GM21786 (cell line): ENCODE measurements around the gene CYP4A22.
A peak's percentile ranks its signal among the peaks of the same experiment; 100 is the strongest.
"Not testable (repeated sequence)": the region's sequence is repeated elsewhere in the genome, so short reads cannot be mapped to it uniquely, and the experiment has no call there.

Experiments used
- ATAC-seq: cut with Tn5 transposase; IDR thresholded peaks from one replicate; pipeline ENCODE4 v1.9.1; 2021; ENCODE audit not compliant: unreplicated experiment

The CYP4A22 gene

GRCh38 chr1:47149162-47149561, 11.9 kb downstream of the CYP4A22 start:
- not testable (repeated sequence) for ATAC-seq

DNA sequence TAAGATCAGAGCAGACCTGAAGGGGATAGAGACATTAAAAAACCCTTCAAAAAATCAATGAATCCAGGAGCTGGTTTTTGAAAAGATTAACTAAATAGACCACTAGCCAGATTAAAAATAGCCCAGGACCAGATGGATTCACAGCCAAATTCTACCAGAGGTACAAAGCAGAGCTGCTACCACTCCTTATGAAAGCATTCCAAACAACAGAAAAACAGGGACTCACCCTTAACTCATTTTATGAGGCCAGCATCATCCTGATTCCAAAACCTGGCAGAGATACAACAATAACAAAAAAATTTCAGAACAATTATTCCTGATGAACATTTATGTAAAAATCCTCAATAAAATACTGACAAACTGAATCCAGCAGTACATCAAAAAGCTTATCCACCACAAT, 19.2 kb downstream of the CYP4A22 start:
- not testable (repeated sequence) for ATAC-seq

GRCh38 chr1:47157957-47158356, 20.7 kb downstream of the CYP4A22 start:
- ATAC-seq, result not testable (repeated sequence)

GRCh38 chr1:47160716-47161115, 23.5 kb downstream of the CYP4A22 start:
- no peak for ATAC-seq

DNA sequence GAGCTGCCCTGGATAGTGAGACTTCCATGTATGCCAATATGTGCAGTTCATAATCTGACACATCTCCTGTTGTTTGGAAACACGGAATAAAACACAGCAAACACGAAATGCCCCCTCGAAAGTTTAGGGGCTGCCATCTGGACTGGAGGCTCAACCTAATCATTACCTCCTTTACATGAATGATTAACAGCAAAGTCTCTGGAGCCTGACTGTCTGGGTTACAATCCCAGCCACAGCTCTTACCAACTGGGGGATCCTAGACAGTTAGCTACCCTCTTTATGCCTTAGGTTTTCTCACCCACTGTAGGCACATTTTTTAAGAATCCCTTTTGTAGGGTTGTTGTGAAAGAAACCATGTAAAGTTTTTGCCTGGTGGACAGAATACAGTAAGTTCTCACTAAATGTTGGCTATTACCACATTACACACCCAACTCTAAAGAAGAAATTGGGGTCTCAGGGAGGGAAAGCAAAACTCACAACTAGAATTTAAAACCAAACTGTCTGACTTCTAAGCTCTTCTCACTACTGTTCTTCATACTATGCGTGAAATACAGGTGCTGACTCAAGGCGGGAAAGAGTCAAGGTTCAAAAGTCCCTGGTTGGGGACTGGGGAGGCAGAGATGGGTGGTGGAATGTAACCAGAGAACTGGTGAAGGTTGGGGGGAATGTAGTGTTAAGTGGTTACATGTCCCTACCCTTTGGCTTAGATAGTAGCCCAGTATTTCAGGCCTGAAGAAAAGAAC, 24.2 kb downstream of the CYP4A22 start:
- ATAC-seq, result no peak

- no peak for ATAC-seq
Measured at GRCh38 chr1:47164552-47164951, 27.3 kb downstream of the CYP4A22 start.

DNA sequence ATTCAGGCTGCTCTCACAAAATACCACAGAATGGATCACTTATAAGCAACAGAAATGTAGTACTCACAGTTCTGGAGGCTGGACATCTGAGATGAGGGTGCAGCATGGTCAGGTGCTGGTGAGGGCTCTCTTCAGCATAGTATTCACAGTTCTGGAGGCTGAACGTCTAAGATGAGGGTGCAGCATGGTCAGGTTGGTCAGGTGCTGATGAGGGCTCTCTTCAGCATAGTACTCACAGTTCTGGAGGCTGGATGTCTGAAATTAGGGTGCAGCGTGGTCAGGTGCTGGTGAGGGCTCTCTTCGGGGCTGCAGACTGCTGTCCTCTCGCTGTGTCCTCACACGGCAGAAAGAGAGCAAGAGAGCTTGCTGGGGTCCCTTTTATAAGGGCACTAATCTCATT, 35.5 kb downstream of the CYP4A22 start:
- no peak for ATAC-seq

DNA sequence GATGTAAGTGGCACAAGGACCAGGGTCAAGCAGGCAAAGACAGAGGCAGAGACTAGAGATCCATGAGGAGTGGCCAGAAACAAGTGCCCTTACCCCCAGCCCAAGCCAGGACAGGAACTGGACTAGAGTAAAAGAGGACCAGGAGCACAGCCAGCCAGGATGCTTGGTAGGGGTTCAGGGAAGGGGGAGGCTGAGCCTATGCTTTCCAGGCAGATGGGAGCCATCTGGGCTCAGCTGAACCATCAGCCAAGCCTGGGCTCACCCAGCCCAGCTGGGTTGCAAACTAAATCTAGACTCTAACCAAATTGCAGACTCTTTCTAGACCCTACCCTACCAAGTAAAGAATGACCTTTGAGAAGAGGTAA, 37.4 kb downstream of the CYP4A22 start:
- no peak for ATAC-seq

DNA sequence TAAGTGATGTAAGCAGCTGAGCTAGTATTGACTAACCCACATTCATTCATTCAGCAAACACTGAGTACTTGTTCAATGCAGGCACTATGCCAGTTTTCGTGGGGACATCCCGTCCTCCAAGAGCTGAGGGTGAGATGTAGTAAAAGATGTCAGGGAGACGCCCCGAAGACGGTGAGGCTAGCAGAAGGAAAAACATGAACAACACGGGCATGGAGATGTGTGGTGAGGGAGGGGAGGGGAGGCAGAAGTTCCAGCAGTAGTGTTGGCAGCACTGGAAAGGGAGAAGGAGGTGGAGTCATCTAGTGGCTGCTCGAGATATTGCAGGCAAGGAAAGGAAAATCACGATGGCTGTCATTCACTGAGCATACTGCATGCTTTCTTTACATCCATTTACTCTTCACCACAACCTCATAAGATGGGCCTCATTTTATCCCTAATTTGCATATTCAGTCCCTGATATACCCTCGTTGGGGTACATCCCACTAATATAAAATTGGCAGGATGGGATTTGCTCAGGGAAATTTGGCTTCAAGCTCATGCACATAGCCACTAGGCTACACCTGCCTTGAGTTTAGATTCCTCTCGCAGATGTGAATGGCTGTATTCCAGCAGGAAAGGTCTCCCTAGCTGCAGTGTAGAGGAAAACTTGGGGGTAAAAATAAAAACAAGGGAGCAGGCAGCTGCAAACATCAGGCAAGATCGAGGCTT, 38.1 kb downstream of the CYP4A22 start:
- ATAC-seq, result peak; percentile 39

GRCh38 chr1:47178020-47178419, 40.8 kb downstream of the CYP4A22 start:
- ATAC-seq, result no peak

DNA sequence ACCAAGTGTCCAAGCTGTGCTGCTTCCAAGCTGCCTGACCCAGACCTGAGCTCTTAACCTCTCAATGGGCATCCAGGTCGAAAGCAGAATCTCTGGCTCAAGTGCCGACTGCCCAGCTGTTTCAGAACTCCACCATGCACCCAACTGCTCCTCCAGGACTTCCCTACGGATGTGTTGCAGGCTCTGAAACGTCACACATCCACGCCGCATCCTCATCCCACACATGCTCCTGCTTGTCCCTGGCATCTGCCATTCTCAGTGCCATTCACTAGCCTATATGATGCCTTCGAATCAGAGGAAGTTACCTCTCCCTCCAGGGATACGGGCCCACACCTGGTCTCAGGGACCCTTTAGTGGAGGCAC, 41.4 kb downstream of the CYP4A22 start:
- ATAC-seq, result no peak

DNA sequence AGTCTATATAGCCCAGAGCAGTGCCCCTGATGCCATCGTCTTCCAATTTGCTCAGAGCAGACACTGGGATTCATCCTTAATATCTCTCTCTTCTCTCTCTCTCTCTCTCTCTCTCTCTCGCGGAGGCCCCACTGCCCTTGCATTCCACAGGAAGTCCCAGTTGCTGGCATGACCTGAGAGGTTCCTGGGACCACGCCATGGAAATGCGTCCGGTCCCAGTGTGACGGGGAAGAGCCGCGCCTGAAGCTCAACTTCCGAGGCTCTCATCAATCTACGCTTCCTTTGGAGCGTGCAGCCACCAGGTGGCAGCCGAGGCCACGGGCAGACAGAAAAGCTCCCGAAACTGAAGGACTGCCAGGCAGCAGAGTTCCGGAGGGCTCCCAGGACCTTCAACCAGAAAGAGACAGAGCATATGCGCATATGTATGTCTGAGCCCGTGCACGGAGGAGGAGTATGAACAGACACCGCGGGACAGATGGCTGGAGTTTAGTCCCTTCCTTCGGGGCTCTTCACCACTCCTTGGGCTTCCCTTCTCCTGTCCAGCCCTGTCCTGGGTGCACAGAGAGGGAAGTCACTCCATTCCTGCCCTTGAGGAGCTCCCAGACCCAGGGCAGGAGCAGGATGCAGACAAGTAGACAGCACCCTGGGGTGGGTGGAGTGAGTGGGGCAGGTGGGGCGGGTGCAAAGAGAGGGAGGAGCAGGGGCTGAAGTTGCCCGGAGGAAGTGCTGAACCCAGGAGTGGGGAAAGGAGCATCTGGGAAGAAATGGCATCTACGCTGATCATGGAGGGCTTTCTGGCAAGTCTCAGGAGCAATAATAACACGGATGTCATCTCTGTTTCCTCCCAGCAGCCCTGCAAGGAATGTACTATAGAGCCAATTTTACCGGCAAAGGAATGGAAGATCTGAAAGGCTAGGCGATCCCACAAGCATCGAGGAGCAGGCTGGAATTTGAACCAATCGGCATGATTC, 42.1 kb downstream of the CYP4A22 start:
- ATAC-seq, result peak; percentile 90

DNA sequence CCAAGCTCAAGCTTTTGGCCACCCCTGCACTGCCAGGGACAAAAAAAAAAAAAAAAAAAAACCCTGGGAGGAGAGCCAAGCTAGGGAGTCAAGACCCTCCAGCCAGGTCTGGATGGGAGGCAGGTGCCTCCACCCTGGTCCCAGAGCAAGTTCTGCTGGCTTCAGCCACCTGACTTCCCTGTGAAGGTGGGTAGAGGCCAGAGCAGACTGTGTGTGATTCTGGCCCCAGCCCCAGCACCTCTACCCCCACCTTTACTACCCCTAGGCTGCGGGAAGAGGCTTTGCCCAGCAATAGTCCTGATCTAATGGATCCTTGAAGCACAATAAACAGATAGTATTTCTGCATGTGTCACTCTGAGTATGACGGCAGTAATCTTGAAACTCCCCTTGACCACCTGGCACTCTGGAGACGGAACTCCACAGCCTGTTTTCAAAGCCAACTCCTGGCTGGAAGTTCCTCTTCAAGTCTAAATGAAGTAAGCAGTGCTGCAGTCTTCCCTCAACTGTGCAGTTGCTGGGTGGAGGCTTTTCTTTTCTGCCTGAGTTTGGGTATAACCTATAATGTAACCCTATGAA, 42.8 kb downstream of the CYP4A22 start:
- no peak for ATAC-seq

- ATAC-seq, result no peak
Measured at GRCh38 chr1:47180603-47181094, 43.4 kb downstream of the CYP4A22 start.

DNA sequence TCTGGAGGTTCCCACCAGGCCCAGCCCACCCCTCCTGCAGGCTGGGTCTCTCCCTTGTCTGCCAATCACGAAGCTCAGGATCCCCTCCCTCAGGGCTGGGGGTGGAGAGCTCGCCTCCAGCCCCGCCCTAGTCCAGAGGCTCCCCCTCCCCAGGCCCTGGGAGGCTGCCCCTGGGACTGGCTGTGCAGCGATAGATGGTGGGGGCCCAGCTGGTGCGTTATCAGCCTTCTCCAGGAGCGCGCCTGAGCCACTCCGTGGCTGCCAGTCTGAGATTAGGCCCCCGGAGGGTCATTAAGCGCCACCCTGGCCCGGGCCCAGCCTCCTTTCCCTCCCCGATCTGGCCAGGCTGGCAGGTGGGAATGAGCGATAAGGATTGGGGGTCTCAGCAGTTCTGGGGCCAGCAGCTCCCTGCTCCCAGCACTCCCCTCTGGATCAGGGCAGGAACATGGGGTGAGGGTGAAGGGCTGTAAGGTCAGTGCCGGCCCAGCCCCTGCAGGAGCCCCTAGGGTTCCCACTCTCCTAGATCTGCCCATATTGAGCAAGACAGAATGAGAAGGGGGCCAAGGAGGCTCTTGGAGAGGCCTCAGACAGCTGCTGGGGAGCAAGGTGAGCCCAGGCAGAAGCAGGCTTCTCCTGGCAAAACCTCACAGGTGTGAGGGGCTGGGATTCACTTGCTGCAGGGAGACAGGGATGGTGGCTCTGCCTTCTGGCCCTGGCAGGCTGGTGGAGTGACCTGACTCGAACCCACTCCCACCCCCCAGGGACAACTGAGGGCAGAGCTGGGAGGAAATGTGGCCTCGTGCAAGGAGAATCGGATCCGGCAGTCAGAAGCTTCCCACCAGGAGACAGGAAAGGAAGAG, 44.1 kb downstream of the CYP4A22 start:
- no peak for ATAC-seq

DNA sequence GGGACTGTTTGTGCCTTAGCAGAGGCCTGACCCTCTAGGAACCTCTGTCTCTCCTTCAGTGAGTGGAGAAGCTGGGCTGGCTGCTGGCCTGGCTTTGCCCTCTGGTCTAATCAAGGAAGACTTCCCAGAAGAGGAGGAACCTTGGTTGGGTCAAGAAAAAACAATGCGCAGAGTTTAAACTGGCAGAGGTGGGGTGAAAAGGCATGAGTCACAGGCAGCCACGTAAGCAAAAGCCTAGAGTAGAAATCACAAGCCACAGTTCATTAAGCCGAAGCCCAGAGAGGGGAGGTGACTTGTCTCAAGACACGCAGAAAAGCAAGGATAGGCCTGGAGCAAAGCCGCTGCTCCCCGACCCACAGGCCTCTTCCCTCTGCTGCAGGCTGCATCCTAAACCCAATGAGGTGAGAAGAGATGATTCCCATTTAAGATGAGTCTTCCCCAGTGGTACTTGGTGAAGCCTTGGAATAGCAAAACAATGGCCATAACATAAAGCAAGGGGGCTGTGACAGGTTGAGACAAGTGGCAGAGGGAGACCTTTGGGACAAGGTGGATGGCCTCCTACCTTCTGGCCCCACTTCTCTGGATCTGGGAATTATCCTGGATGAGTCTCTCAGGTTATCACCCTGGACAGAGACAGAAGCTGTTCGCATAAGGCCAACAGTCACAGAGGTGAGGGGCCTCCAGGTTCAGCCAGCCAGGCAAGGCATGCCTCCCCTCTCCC, 44.9 kb downstream of the CYP4A22 start:
- ATAC-seq, result no peak

GRCh38 chr1:47182676-47183235, 45.5 kb downstream of the CYP4A22 start:
- no peak for ATAC-seq

- ATAC-seq, result no peak
Measured at GRCh38 chr1:47183308-47184089, 46.3 kb downstream of the CYP4A22 start.
